Tibial nerve (tissue), 3 donors: ENCODE measurements around the gene NR2F6.

Experiments
- CTCF ChIP-seq, 5 experiments: fragments of 200-600 bp in 3 of 5; fragments of 450-650 bp in 2 of 5; sonication (generic) in 3 of 5; IDR thresholded peaks; one replicate each; pipeline ENCODE4 v1.5.1; 2016 to 2019; ENCODE audit warnings: antibody characterized with exemption in 5 of 5, mild to moderate bottlenecking in 3 of 5, moderate library complexity in 2 of 5
- POLR2A ChIP-seq, 2 donors: fragments of 450-650 bp; IDR thresholded peaks; one replicate each; pipeline ENCODE4 v1.6.1; 2017; ENCODE audit warnings: antibody characterized with exemption in 2 of 2, mild to moderate bottlenecking in 2 of 2, moderate library complexity in 2 of 2

GRCh38 chr19:17227798-17228367 is 17.8 kb downstream of the NR2F6 start:
- TF ChIP-seq CTCF (IDR thresholded peaks at IDR 0.05) (no peak), POLR2A (IDR thresholded peaks at IDR 0.05) (no peak)
